ENCODE results near the gene REXO4.

DNA sequence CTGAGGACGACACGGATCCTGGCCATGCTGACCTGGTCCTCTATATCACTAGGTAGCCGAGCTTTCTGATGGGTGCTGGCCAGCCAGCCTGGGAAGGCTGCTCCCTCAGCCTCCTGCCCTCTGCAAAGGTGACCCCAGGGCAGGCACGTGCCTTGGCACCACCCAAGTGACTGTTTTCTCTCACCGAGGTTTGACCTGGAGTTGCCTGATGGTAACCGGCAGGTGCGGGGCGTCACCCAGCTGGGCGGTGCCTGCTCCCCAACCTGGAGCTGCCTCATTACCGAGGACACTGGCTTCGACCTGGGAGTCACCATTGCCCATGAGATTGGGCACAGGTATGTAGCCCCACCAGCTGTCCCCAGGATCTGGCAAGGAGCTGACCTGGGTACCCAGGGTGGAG lies 8.2 kb upstream of the REXO4 start:
- no peak for TF ChIP-seq POLR2A (IDR thresholded peaks at IDR 0.05)
- TF ChIP-seq, protein P1, sequence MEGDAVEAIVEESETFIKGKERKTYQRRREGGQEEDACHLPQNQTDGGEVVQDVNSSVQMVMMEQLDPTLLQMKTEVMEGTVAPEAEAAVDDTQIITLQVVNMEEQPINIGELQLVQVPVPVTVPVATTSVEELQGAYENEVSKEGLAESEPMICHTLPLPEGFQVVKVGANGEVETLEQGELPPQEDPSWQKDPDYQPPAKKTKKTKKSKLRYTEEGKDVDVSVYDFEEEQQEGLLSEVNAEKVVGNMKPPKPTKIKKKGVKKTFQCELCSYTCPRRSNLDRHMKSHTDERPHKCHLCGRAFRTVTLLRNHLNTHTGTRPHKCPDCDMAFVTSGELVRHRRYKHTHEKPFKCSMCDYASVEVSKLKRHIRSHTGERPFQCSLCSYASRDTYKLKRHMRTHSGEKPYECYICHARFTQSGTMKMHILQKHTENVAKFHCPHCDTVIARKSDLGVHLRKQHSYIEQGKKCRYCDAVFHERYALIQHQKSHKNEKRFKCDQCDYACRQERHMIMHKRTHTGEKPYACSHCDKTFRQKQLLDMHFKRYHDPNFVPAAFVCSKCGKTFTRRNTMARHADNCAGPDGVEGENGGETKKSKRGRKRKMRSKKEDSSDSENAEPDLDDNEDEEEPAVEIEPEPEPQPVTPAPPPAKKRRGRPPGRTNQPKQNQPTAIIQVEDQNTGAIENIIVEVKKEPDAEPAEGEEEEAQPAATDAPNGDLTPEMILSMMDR (IDR thresholded peaks at IDR 0.05): no peak

All from tibial nerve (tissue), 3 donors.